IMR-90 (cell line): ENCODE data around the gene THSD8. TPM values are rescaled to one million over a fixed set of nuclear protein-coding genes. Genes with fewer than 3 reads are reported as not detected.

Experiments used
- microRNA-seq, 2 experiments: library from miRNA; stranded (forward) in 1 of 2; unstranded in 1 of 2; fragments of 10-50 nt in 1 of 2; fragments of <30 nt in 1 of 2; gene quantifications in 1 of 2; microRNA quantifications in 1 of 2; one replicate each; pipeline versions ENCODE3 to v1.1.0; 2013 to 2020; ENCODE audit not compliant: insufficient read depth in 1 of 2, insufficient read length in 1 of 2, unreplicated experiment in 1 of 2
- polyA plus RNA-seq, 3 experiments: library from polyadenylated mRNA; depleted of rRNA; stranded (reverse); fragments of >200 nt; gene quantifications; 2 replicates each; pipeline ENCODE4 v1.2.3, GENCODE V29; 2012; ENCODE audit warnings: low replicate concordance in 1 of 3
- small RNA-seq, 5 experiments: library from RNA; depleted of rRNA; stranded (forward); fragments of <200 nt; gene quantifications; one replicate each; pipeline ENCODE3, GENCODE V24; 2012
- total RNA-seq: library from RNA; depleted of rRNA; stranded (reverse); fragments of >200 nt; gene quantifications from 2 replicates; pipeline ENCODE4 v1.2.3, GENCODE V29; 2012; rRNA removed

The THSD8 gene
- total and polyA plus RNA-seq, 2 of the 4 experiments (the other 2 are of a cell fraction), result 0.68 TPM; not detected in 1

Small RNA genes lying within 50 kb of the gene (microRNA-seq; reads per million reads assigned to microRNA genes)
- 0 reads per million in 2 experiments for gene MIR5684
- 0 reads per million in 2 experiments for gene MIR6794

Small RNA genes lying within 50 kb of the gene (small RNA-seq; reads per million reads assigned to genes)
- gene MIR5684 (0 reads per million in 5 experiments), gene MIR6794 (0 reads per million in 5 experiments)

Other genes with a start within 250 kb of the THSD8 start
- gene ZNF490, start 191.3 kb upstream of the THSD8 start, total RNA-seq, result 8.1 and 9.0 TPM in 2 replicates
- 1.5 and 1.7 TPM in 2 replicates for gene ZNF490, start 191.3 kb upstream of the THSD8 start, polyA plus RNA-seq (2012; rRNA removed)
- 15.8 and 19.4 TPM in 2 replicates for gene ZNF791, start 191.1 kb upstream of the THSD8 start, total RNA-seq
- 7.0 and 7.1 TPM in 2 replicates for gene ZNF791, start 191.1 kb upstream of the THSD8 start, polyA plus RNA-seq (2012; rRNA removed)
- 10.4 and 10.6 TPM in 2 replicates for gene MAN2B1, start 135.3 kb upstream of the THSD8 start, total RNA-seq
- gene MAN2B1, start 135.3 kb upstream of the THSD8 start, polyA plus RNA-seq (2012; rRNA removed), result 55.4 and 64.0 TPM in 2 replicates
- gene WDR83, start 135.3 kb upstream of the THSD8 start, total RNA-seq, result 5.3 and 5.9 TPM in 2 replicates
- 8.9 and 10.5 TPM in 2 replicates for gene WDR83, start 135.3 kb upstream of the THSD8 start, polyA plus RNA-seq (2012; rRNA removed)
- 73.3 and 82.8 TPM in 2 replicates for gene DHPS, start 120.2 kb upstream of the THSD8 start, total RNA-seq
- gene DHPS, start 120.2 kb upstream of the THSD8 start, polyA plus RNA-seq (2012; rRNA removed), result 85.0 and 88.6 TPM in 2 replicates
- gene GNG14, start 114.1 kb upstream of the THSD8 start, total RNA-seq, result not detected in 2 replicates
- not detected in 2 replicates for gene GNG14, start 114.1 kb upstream of the THSD8 start, polyA plus RNA-seq (2012; rRNA removed)
- gene FBXW9, start 105.4 kb upstream of the THSD8 start, total RNA-seq, result 8.6 and 9.5 TPM in 2 replicates
- gene FBXW9, start 105.4 kb upstream of the THSD8 start, polyA plus RNA-seq (2012; rRNA removed), result 14.2 and 14.4 TPM in 2 replicates
- 32.8 and 36.0 TPM in 2 replicates for gene TNPO2, start 78.1 kb upstream of the THSD8 start, total RNA-seq
- 77.2 and 82.3 TPM in 2 replicates for gene TNPO2, start 78.1 kb upstream of the THSD8 start, polyA plus RNA-seq (2012; rRNA removed)
- 99.2 and 113 TPM in 2 replicates for gene TRIR, start 67.4 kb upstream of the THSD8 start, total RNA-seq
- 201 and 242 TPM in 2 replicates for gene TRIR, start 67.4 kb upstream of the THSD8 start, polyA plus RNA-seq (2012; rRNA removed)
- 111 and 129 TPM in 2 replicates for gene GET3, start 64.6 kb upstream of the THSD8 start, total RNA-seq
- 152 and 178 TPM in 2 replicates for gene GET3, start 64.6 kb upstream of the THSD8 start, polyA plus RNA-seq (2012; rRNA removed)
- gene BEST2, start 50.3 kb upstream of the THSD8 start, total RNA-seq, result not detected in 2 replicates
- gene BEST2, start 50.3 kb upstream of the THSD8 start, polyA plus RNA-seq (2012; rRNA removed), result not detected in 2 replicates
- 7.5 and 8.1 TPM in 2 replicates for gene HOOK2, start 26.5 kb upstream of the THSD8 start, total RNA-seq
- gene HOOK2, start 26.5 kb upstream of the THSD8 start, polyA plus RNA-seq (2012; rRNA removed), result 11.0 and 21.6 TPM in 2 replicates
- gene JUNB, start 10.6 kb upstream of the THSD8 start, total RNA-seq, result 20.8 and 32.8 TPM in 2 replicates
- gene JUNB, start 10.6 kb upstream of the THSD8 start, polyA plus RNA-seq (2012; rRNA removed), result 109 and 141 TPM in 2 replicates
- gene PRDX2, start 269 bp upstream of the THSD8 start, total RNA-seq, result 351 and 371 TPM in 2 replicates
- gene PRDX2, start 269 bp upstream of the THSD8 start, polyA plus RNA-seq (2012; rRNA removed), result 378 and 383 TPM in 2 replicates
- 44.6 and 45.5 TPM in 2 replicates for gene RNASEH2A, start 4.5 kb downstream of the THSD8 start, total RNA-seq
- 34.9 and 39.4 TPM in 2 replicates for gene RNASEH2A, start 4.5 kb downstream of the THSD8 start, polyA plus RNA-seq (2012; rRNA removed)
- not detected in 2 replicates for gene RTBDN, start 32.5 kb downstream of the THSD8 start, total RNA-seq
- gene RTBDN, start 32.5 kb downstream of the THSD8 start, polyA plus RNA-seq (2012; rRNA removed), result 0.07 and 0.14 TPM in 2 replicates
- 0.28 and 1.1 TPM in 2 replicates for gene MAST1, start 36.4 kb downstream of the THSD8 start, total RNA-seq
- gene MAST1, start 36.4 kb downstream of the THSD8 start, polyA plus RNA-seq (2012; rRNA removed), result 0.44 and 0.56 TPM in 2 replicates
- gene DNASE2, start 79.4 kb downstream of the THSD8 start, total RNA-seq, result 6.4 and 9.5 TPM in 2 replicates
- gene DNASE2, start 79.4 kb downstream of the THSD8 start, polyA plus RNA-seq (2012; rRNA removed), result 31.1 and 32.0 TPM in 2 replicates
- not detected in 2 replicates for gene KLF1, start 85.1 kb downstream of the THSD8 start, total RNA-seq
- not detected in 2 replicates for gene KLF1, start 85.1 kb downstream of the THSD8 start, polyA plus RNA-seq (2012; rRNA removed)
- 41.1 and 41.6 TPM in 2 replicates for gene GCDH, start 89.1 kb downstream of the THSD8 start, total RNA-seq
- 24.5 and 27.7 TPM in 2 replicates for gene GCDH, start 89.1 kb downstream of the THSD8 start, polyA plus RNA-seq (2012; rRNA removed)
- gene SYCE2, start 117.2 kb downstream of the THSD8 start, total RNA-seq, result under 0.01 and 0.36 TPM in 2 replicates
- gene SYCE2, start 117.2 kb downstream of the THSD8 start, polyA plus RNA-seq (2012; rRNA removed), result 0.19 and 0.50 TPM in 2 replicates
- gene FARSA, start 131.6 kb downstream of the THSD8 start, total RNA-seq, result 49.3 and 53.0 TPM in 2 replicates
- gene FARSA, start 131.6 kb downstream of the THSD8 start, polyA plus RNA-seq (2012; rRNA removed), result 75.9 and 80.9 TPM in 2 replicates
- 3,245 and 3,358 TPM in 2 replicates for gene CALR, start 136.5 kb downstream of the THSD8 start, total RNA-seq
- 1,894 and 1,932 TPM in 2 replicates for gene CALR, start 136.5 kb downstream of the THSD8 start, polyA plus RNA-seq (2012; rRNA removed)
- 54.3 and 56.4 TPM in 2 replicates for gene RAD23A, start 143.8 kb downstream of the THSD8 start, total RNA-seq
- gene RAD23A, start 143.8 kb downstream of the THSD8 start, polyA plus RNA-seq (2012; rRNA removed), result 67.8 and 79.7 TPM in 2 replicates
- gene GADD45GIP1, start 155.2 kb downstream of the THSD8 start, total RNA-seq, result 13.3 and 22.5 TPM in 2 replicates
- 42.4 and 64.7 TPM in 2 replicates for gene GADD45GIP1, start 155.2 kb downstream of the THSD8 start, polyA plus RNA-seq (2012; rRNA removed)
- gene DAND5, start 167.5 kb downstream of the THSD8 start, total RNA-seq, result not detected in 2 replicates
- 0.03 TPM in 1 of 2 replicates, not detected in the other for gene DAND5, start 167.5 kb downstream of the THSD8 start, polyA plus RNA-seq (2012; rRNA removed)
- gene NFIX, start 193.4 kb downstream of the THSD8 start, total RNA-seq, result 10.0 and 10.2 TPM in 2 replicates
- gene NFIX, start 193.4 kb downstream of the THSD8 start, polyA plus RNA-seq (2012; rRNA removed), result 46.9 and 47.7 TPM in 2 replicates